Stimulated activated CD8-positive, alpha-beta memory T cell treated with anti-CD3 and anti-CD28 coated beads, Interleukin-7, amount 100 ng/mL, for 4 hours (primary cell): ENCODE data around the gene PAXX.
A peak's percentile ranks its signal among the peaks of the same experiment; 100 is the strongest.
"Not testable (repeated sequence)": the region's sequence is repeated elsewhere in the genome, so short reads cannot be mapped to it uniquely, and the experiment has no call there.

Experiments
- DNase-seq, 2 donors: peaks; one replicate each; pipeline ENCODE4 v3.0.0-alpha.2; 2020; ENCODE audit warnings: low read depth in 2 of 2

The PAXX gene

DNA sequence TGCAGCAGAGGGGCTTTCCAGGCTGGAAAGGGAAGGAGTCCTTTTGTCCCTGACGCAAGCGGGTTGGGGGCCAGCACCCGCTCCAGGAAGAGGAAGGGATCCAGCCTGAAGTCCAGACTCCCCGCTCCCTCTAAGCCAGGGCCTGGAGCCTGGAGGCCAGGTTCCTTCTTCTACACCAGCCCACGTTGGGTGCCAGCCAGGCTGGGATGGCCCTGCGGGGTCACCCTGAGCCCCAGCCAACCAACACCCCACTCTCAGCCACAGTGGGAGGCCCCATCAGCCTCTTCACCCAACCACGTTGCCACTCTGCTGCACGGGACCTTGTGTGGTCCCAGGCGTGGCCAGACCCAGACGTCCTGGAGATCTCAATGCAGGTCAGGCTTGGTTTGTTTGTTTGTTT, 40.6 kb downstream of the PAXX start:
- no peak for DNase-seq

GRCh38 chr9:137033481-137033880, 41.3 kb downstream of the PAXX start:
- DNase-seq = not testable (repeated sequence)

DNA sequence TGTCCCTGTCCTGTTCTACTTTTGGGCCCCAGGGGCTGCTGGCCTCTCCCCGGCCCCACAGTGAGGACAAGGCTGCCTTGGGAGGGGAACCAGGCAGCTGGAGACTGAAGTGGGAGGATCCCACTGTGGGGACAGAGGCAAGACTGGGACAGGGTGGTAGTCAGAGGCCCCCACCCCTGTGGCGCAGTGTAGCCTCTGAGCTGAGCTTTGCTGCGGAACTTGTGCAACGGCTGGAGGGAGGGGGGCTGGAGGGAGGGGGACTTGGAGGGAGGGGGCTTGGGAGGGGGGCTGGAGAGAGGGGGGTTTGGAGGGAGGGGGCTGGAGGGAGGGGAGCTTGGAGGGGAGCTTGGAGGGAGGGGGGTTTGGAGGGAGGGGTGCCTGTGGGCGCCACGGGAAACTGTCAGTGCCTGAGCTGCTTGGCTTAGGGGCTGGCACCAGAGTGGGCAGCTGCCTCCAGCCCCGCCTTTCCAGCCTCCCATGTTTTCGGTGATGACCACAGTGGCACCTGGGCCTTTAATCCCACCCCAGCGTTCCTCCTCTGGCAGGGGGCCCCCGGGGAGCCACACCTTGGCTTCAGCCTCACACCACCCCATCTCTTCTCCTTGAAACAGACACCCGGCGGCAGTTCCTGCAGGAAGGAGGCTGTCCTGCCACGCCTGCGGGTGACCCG, 42.0 kb downstream of the PAXX start:
- DNase-seq = no peak

- peak; percentile 76 to 80 for DNase-seq
Measured at GRCh38 chr9:137034709-137035506, 42.7 kb downstream of the PAXX start.

DNA sequence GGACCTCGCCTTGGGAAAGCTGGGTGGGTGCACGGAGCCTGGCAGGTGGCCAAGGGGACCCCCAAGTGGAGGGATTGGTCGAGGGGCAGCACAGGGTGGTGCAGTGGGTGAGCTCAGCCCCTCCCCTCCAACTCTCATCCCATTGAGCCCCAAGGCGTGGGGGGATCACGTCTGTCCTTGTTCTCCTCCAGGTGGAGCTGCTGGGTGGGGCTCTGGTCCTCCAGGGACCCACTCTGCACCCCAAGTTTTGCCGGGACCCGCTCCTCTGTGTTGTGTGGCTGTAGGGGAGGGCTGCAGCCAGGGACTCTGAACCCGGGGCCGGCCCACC, 43.2 kb downstream of the PAXX start:
- no peak for DNase-seq

DNA sequence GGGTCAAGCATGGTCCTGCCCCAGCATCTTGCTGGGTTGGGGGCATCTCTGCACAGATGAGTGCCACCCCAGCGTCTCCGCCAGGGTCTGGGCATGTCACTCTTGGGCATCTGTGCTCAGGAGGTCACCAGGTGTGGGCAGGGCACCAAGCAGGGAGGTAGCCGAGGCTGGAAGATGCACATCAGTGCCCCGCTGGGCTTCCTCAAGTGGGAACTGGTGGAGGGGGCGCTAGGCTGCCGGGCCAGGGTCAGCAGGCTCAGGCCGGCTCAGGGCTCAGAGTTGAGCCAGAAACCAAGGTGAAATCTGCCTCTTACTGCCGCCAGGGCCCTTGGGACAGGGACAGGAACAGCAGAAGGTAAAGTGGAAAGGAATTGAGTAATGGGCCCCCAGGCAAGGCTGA, 43.7 kb downstream of the PAXX start:
- DNase-seq = no peak

DNA sequence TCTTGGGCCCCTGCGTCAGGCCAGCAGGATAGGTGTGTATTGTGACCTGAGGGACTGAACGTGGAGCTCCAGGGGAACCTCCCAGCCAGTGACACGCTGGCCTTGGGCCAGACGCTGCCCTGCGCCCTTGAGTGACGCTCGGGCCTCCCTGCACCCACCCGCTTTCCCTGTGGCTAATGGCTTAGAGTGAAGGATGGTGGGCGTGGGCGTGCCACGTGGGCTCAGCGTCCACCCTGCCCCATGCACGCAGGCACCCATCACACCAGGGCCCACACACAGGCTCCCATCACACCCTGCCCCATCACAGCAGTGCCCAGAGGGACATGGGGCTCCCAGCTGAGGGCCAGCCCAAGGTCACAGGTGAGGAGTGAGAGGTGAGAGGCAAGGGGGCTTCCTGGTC, 44.8 kb downstream of the PAXX start:
- no peak for DNase-seq

GRCh38 chr9:137037483-137037882, 45.3 kb downstream of the PAXX start:
- no peak for DNase-seq

- no peak for DNase-seq
Measured at GRCh38 chr9:137038916-137039315, 46.7 kb downstream of the PAXX start.

GRCh38 chr9:137039611-137040366, 47.6 kb downstream of the PAXX start:
- no peak for DNase-seq

GRCh38 chr9:137040568-137040967, 48.3 kb downstream of the PAXX start:
- no peak for DNase-seq

GRCh38 chr9:137041124-137041523, 48.9 kb downstream of the PAXX start:
- no peak for DNase-seq

DNA sequence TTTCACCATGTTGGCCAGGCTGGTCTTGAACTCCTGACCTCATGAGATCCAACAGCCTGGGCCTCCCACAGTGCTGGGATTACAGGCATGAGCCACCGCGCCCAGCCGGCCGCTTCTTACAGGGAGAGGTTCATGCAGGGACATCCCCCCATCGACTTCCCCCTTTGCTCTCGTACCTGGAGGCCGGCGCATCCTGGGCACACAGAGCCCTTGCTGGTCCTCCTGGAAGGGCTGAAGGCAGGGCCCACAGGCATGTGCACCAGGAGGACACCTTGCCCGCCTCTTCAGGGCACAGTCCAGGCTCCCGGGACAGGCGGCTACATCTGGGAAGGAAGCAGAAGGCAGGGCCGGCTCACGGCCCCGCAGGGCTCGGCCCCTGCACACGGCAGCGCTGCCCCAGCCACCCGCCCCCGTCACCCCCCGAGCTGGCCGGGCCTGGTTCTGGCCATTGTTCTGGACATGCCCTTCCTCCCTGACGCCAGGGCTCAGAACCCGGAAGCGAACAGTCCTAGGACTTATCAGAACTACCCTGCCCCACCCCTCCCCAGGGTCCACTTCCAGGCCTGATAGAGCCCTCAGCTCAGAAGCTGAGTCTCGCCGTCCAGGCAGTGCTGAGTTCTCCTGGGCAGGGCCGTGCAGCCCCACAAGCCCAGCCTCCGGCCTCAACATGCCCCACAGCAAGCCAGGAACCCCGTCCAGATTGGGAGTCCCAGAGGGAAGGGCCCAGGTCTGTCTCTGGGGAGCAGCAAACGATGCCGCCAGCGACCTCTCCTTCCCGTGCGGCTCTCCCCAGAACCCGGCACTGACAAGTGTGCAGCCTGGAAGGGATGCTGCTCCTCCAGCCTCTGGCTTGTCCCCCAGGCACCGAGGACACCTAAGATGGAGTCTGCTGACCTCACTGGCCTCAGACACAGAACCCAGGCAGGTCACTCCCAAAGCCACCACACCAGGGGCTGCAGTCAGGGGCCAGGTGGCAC, 50.8 kb downstream of the PAXX start:
- no peak for DNase-seq
